Testis (tissue), 2 donors: ENCODE data around the gene KCNIP1.

ENCODE experiments used
- CTCF ChIP-seq, 3 experiments: fragments of 450-650 bp in 2 of 3; fragments of 200-600 bp in 1 of 3; sonication (generic) in 1 of 3; IDR thresholded peaks; one replicate each; pipeline ENCODE4 v1.5.1; 2016 to 2019; ENCODE audit warnings: antibody characterized with exemption in 3 of 3, mild to moderate bottlenecking in 2 of 3, moderate library complexity in 1 of 3
- POLR2A ChIP-seq: fragments of 450-650 bp; IDR thresholded peaks from one replicate; pipeline ENCODE4 v1.6.1; 2017; ENCODE audit warnings: antibody characterized with exemption, mild to moderate bottlenecking, moderate library complexity

GRCh38 chr5:170642066-170642735 lies 138.4 kb downstream of the KCNIP1 start:
- no peak for TF ChIP-seq POLR2A
- TF ChIP-seq CTCF (IDR thresholded peaks at IDR 0.05), result no peak
